ENCODE results near the gene CACNA2D4. TPM values are rescaled to one million over a fixed set of nuclear protein-coding genes. Genes with fewer than 3 reads are reported as not detected.

CACNA2D4 gene
- total and polyA plus RNA-seq, 7 donors: 2.8 to 5.8 (median 3.6) TPM

DNA sequence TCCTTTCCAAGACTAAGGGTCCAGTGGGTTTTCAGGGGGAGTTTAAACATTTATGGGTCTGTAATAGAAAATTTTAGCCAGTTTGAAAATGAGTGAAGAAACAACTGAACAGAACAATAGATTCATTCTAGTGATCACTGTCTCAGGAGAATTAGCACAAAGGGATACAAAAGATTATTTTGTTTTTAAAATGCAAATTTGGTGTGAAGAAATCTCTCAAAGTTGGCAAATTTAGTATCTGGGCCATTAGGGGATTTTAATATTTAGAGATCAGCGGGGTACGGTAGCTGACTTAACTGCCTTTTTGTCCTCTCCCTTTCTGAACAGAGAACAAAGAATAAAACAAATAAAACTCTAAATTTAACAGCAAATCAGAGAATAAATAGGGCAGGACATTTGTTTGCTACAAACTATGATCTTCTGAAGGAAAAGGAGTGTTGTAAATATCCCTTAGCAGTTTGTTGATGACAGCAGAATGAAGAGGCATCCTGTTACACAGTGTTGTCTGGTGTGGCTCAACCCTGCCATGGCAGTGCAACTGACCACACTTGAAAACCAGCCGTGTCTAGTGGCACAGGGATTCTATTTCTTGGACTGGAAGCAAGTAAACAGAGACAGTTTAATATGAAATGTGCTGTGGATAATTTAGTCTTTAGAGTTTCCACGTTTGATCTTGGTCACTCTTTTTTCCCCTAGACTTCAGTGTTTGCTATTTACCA is 144.4 kb downstream of the CACNA2D4 start:
- no peak overlapping the region for H3K27ac ChIP-seq
- H3K9me3 ChIP-seq: no peaks in the 10 kb centered on the region
- TF ChIP-seq POLR2A (IDR thresholded peaks at IDR 0.05) (no peak), CTCF (IDR thresholded peaks at IDR 0.05) (no peak), POLR2AphosphoS5 (IDR thresholded peaks at IDR 0.05) (no peak), EP300 (IDR thresholded peaks at IDR 0.05) (no peak)
- H3K27me3 ChIP-seq: no peaks in the 10 kb centered on the region
- no peak for DNase-seq
- intact Hi-C loops (cut with DNase I): no loop called here
- H3K4me1 ChIP-seq: peaks cover 0 to 10% (median 0%) of the 10 kb centered on the region in 4 donors
- WGBS, 2 donors: 85 to 89% methylated on average over 4 of the region's 4 CpGs
- H3K4me3 ChIP-seq: no peak overlapping the region
- H3K36me3 ChIP-seq: peaks cover 0 to 3% (median 0%) of the 10 kb centered on the region in 4 donors

GRCh38 chr12:1769809-1770494 is 148.5 kb downstream of the CACNA2D4 start:
- intact Hi-C loops (cut with DNase I): no loop called here
- Histone ChIP-seq H3K4me1 (peaks cover 0 to 20% (median 6%) of the 10 kb centered on the region in 4 donors), H3K27ac (no peak overlapping the region)

GRCh38 chr12:1768615-1769014 is 149.8 kb downstream of the CACNA2D4 start:
- Histone ChIP-seq H3K36me3 (peaks cover 0 to 3% (median 0%) of the 10 kb centered on the region in 4 donors), H3K4me1 (peaks cover 0 to 24% (median 18%) of the 10 kb centered on the region in 4 donors), H3K27me3 (no peaks in the 10 kb centered on the region), H3K27ac (no peak overlapping the region), H3K4me3 (no peak overlapping the region), H3K9me3 (no peaks in the 10 kb centered on the region)
- intact Hi-C loops (cut with DNase I): no loop called here
- no peak for DNase-seq
- no peak for TF ChIP-seq POLR2A (IDR thresholded peaks at IDR 0.05)
- TF ChIP-seq POLR2AphosphoS5 (IDR thresholded peaks at IDR 0.05): no peak
- TF ChIP-seq EP300 (IDR thresholded peaks at IDR 0.05): no peak
- TF ChIP-seq CTCF (IDR thresholded peaks at IDR 0.05): no peak
- WGBS, 2 donors: 98 to 99% methylated on average over 1 of the region's 1 CpG

More at GRCh38 chr12:1769809-1770494, 148.5 kb downstream of the CACNA2D4 start:
- H3K4me3 ChIP-seq: no peak overlapping the region
- TF ChIP-seq POLR2AphosphoS5 (IDR thresholded peaks at IDR 0.05): no peak
- TF ChIP-seq EP300 (IDR thresholded peaks at IDR 0.05): no peak
- TF ChIP-seq CTCF (IDR thresholded peaks at IDR 0.05): no peak
- TF ChIP-seq POLR2A (IDR thresholded peaks at IDR 0.05): no peak
- H3K36me3 ChIP-seq: peaks cover 0 to 3% (median 0%) of the 10 kb centered on the region in 4 donors
- no peaks in the 10 kb centered on the region for H3K9me3 ChIP-seq
- H3K27me3 ChIP-seq: no peaks in the 10 kb centered on the region
- WGBS, 2 donors: 81 to 90% methylated on average over 8 of the region's 8 CpGs
- DNase-seq: no peak

GRCh38 chr12:1767407-1768090 is 150.9 kb downstream of the CACNA2D4 start:
- no peak overlapping the region for H3K27ac ChIP-seq
- H3K27me3 ChIP-seq: no peaks in the 10 kb centered on the region
- TF ChIP-seq CTCF (IDR thresholded peaks at IDR 0.05) (no peak), POLR2AphosphoS5 (IDR thresholded peaks at IDR 0.05) (no peak), POLR2A (IDR thresholded peaks at IDR 0.05) (no peak), EP300 (IDR thresholded peaks at IDR 0.05) (no peak)
- H3K36me3 ChIP-seq: no peaks in the 10 kb centered on the region
- DNase-seq: no peak
- H3K4me1 ChIP-seq: peaks cover 0 to 30% (median 24%) of the 10 kb centered on the region in 4 donors
- no peaks in the 10 kb centered on the region for H3K9me3 ChIP-seq
- intact Hi-C loops (cut with DNase I): no loop called here
- WGBS, 2 donors: 83 to 93% methylated on average over 1 of the region's 1 CpG
- no peak overlapping the region for H3K4me3 ChIP-seq

Data from sigmoid colon (tissue), 7 donors.